Measurements from ENCODE around the gene ITGA1. TPM values are rescaled to one million over a fixed set of nuclear protein-coding genes. Genes with fewer than 3 reads are reported as not detected.
"Not testable (repeated sequence)": the region's sequence is repeated elsewhere in the genome, so short reads cannot be mapped to it uniquely, and the experiment has no call there.

ITGA1 gene
- 10 to 100 TPM; 29.3 to 34.9 TPM for total RNA-seq
- long read RNA-seq, full-length matches to known transcripts, result 8 of 14 reads
- long read RNA-seq, partial matches to known transcripts, result 5 of 14 reads
- long read RNA-seq, other reads (novel, unspliced or antisense), result 1 of 14 reads

DNA sequence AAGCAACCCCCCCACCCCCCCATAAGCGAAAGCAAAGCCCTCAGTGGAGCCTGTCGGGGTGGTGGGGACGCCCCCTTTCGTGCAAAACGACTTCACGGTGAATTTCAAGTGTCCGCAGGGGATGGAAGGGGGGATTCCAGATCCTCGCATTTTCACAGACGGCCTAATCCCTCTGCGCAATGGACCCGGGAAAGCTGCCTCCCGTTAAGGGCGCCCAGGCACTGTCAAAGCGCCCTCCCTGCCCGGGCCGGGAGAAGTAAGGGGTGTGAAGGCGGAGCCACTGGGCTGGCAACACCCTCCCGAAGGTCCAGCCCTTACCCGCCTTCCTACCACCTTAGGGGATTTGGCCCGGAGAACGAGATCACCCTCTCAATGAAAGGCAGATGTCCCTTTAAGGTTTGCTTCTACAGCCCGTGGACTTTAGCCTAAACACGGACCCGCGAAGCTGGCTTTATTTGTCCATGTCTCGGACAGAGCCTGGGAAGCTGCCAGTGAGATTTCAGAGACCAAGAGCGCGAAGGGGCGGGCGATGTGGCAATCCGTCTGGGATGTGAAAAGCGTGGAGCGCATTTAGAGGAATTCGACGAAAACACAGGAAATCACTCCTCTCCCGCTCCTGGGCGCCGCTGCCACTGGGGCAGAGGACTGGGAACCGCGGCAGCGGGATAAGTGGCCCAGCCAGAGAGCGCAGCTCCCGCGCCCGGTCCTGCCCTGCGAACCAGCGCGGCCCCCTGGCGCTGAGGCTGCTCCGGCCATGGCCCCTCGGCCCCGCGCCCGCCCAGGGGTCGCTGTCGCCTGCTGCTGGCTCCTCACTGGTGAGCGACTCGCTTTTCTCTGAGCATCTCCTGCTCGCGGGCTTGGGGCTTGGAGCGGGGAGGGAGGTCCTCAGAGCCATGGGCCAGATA, at the start of gene ITGA1, which contains the start of gene PELO:
TSS of gene ITGA1 (plus strand) at position 317 of the 905 bp plus-strand sequence. CDS start at position 755, 438 bp downstream.
TSS of gene PELO (plus strand) at position 317 of the 905 bp plus-strand sequence. CDS start 12,479 bp downstream, outside the sequence.
- DNase-seq, result peak; percentile 86
- intact Hi-C loops (cut with DNase I), result loop anchor here (5.0 kb wide), 2 partner anchors 96 to 129 kb away; no protein-coding TSS in a partner anchor
- ATAC-seq, result peak; percentile 89 to 97

DNA sequence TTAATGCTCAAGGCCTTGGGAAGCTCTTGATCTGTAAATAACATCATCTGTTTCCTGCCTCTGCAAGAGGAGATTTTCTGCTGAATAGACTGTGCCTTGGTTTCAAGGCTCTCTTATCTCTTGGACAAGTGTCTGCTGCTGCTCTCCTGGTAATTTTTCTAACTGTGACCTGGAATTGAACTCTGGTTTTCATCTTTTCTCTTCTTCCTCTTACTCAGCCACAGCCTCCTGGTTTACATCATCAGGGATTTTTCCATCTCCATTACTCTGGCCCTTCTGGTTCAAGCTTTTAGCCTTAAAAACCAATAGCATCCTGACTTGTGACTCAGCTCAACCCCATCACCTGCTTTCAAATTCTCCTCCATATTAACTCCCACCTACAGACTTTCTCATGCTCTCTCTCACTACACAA, 49.6 kb upstream of the ITGA1 start:
- intact Hi-C loops (cut with DNase I), result no loop called here
- no peak for ATAC-seq
- DNase-seq, result no peak

- DNase-seq (no peak), ATAC-seq (no peak)
- intact Hi-C loops (cut with DNase I), result no loop called here
Observed at GRCh38 chr5:52740007-52740406, 47.7 kb upstream of the ITGA1 start.

- intact Hi-C loops (cut with DNase I), result no loop called here
- ATAC-seq, result peak in 1 of 2 donors; percentile 56
- no peak for DNase-seq
Observed at GRCh38 chr5:52743012-52743411, 44.7 kb upstream of the ITGA1 start.

DNA sequence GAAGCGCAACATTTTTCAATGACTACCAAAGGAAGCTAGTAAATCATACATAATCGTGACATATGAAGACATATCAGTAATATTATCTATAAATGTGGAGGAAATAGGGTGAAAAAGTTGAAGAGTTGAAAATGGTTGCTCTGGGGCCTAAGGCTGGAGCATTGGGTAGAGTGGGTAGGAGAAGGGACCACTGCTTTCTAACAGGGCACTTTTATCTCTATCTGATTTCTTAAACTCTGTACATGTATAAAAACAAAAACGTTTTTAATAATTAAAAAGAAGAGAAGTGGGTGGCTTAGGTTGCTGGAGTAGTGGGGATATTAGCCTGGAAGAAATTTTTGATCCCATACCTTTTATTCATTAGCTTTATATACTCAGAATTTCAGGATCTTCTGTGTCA, 44.2 kb upstream of the ITGA1 start:
- no peak for ATAC-seq
- DNase-seq, result no peak
- intact Hi-C loops (cut with DNase I), result no loop called here

DNA sequence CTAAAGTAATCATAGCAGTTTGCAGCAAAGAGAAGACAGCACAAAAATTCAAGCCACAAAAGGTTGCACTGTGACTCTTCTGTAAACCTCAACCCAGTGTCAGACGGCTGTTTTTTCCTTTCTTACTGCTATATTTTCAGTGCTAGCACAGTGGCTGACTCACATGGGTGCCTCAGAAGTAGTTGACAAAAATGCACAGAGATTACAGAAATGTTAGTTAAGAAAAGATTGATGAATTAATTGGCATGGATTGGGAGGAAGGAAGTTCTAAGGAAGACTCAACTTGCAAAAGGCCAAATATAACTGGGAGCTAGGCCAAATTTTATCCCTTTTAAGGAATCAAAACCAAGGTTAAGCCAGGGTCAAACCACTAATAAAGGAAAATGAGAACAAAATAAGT, 43.7 kb upstream of the ITGA1 start:
- intact Hi-C loops (cut with DNase I), result no loop called here
- no peak for DNase-seq

DNA sequence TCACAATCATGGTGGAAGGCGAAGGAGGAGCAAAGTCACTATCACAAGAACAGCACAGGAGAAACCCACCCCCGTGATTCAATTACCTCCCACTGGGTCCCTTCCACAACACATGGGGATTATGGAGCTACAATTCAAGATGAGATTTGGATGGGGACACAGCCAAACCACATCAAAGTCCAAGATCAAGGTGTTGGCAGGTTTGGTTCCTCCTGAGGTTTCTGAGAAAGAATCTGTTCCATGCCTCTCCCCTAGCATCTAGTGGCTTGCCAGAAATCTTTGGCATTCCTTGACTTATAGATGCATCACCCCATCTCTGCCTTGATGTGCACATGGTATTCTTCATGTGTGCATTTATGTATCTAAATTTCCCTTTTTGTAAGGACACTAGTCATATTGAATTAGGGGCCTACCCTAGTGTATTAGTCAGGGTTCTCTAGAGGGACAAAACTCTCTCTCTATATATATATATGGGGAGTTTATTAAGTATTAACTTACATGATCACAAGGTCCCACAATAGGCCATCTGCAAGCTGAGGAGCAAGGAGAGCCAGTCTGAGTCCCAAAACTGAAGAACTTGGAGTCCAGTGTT, 42.8 kb upstream of the ITGA1 start:
- ATAC-seq; DNase-seq; intact Hi-C loops (cut with DNase I): not testable (repeated sequence)

More for the DNA sequence above, 43.7 kb upstream of the ITGA1 start:
- peak; percentile 46 to 61 for ATAC-seq

GRCh38 chr5:52746539-52746938, 41.2 kb upstream of the ITGA1 start:
- ATAC-seq (no peak), DNase-seq (no peak)
- intact Hi-C loops (cut with DNase I), result no loop called here

GRCh38 chr5:52748590-52748989, 39.1 kb upstream of the ITGA1 start:
- DNase-seq (no peak), ATAC-seq (no peak)
- intact Hi-C loops (cut with DNase I), result no loop called here

- intact Hi-C loops (cut with DNase I), result no loop called here
- no peak for ATAC-seq
- DNase-seq, result no peak
Observed at GRCh38 chr5:52749666-52750065, 38.0 kb upstream of the ITGA1 start.

- intact Hi-C loops (cut with DNase I), result no loop called here
- DNase-seq, result no peak
- no peak for ATAC-seq
Observed at GRCh38 chr5:52751137-52751536, 36.6 kb upstream of the ITGA1 start.

DNA sequence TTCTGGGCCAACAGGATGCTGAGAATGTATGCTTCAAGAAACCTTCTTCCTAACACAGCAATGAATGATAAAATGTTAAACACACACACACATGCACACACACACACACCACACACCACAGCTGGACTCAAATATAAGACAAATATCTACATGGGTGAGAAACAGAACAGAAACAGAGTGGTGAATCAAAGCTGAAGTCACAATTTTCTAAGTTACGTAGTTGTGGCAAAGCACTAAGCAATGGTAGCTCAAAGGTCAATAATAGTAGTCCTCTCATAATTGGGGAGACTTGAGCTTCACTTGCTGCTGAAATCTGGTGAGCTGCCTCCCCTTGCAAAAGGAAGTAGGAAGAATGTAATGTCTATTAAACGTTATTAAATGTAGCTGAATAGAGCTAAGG, 33.7 kb upstream of the ITGA1 start:
- no peak for ATAC-seq
- DNase-seq, result no peak
- intact Hi-C loops (cut with DNase I), result no loop called here

- DNase-seq, result no peak
- intact Hi-C loops (cut with DNase I), result no loop called here
- ATAC-seq, result no peak
Observed at GRCh38 chr5:52757527-52757926, 30.2 kb upstream of the ITGA1 start.

DNA sequence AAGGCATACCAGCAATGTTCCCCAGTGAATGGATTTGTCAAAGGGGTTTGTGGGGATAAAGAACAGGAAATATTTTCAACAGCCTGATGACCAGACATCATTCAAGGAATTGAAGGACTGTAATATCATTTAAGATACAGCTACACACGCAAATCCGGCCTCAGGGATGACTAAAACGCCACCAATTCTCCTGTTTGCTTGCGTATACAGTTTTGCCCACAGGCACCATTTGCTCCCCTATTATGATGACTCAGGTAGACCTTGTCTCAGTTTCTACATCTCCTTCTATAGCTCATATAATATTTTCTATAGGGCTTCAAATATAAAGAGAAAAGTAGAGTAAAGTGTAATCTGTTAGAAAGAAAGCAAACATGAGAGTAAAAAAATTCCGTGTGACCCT, 29.7 kb upstream of the ITGA1 start:
- no peak for DNase-seq

DNA sequence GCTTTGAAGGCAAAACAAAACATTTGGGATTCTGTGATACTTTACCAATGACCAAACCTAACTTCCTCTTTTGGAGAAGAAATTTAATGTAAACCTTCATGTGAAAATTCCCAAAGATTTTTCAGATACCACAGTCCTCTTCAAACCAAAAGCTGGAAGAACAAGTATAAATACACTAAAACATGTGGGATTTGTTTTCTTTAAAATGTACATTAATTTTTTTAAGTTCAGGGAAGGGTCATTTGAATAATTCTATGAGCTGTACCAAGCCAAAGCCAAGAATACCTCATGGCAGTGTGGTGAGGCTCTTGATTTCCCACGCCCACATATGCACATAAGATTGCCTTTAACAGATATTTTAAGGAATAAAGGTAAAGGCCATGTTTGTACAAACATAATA, 28.4 kb upstream of the ITGA1 start:
- intact Hi-C loops (cut with DNase I), result no loop called here
- ATAC-seq (no peak), DNase-seq (no peak)

More for the DNA sequence above, 29.7 kb upstream of the ITGA1 start:
- ATAC-seq, result no peak
- intact Hi-C loops (cut with DNase I), result no loop called here

GRCh38 chr5:52760695-52761366, 26.9 kb upstream of the ITGA1 start:
- no peak for ATAC-seq
- no peak for DNase-seq
- intact Hi-C loops (cut with DNase I), result no loop called here

DNA sequence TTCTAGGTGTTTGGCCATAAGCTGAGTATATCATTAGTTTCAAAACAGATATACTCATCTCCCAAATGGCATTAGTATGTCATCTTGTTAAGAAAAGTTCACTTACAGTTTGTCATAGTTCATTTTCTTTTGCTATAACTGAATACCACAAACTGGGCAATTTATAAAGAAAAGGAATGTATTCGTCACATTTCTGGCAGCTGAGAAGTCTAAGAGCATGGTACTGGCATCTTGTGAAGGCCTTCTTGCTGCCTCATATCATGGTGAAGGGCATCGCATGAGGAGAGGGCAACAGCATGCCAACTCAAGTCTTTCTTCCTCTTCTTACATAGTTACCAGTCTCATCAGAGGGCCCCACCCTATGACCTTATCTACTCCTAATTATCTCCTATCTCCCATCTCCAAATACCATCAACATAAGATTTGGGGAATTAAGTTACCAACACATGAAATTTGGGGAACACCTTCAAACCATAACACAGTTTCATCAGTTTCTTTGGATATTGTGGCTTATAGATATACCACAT, 20.4 kb upstream of the ITGA1 start:
- intact Hi-C loops (cut with DNase I), result no loop called here
- ATAC-seq (no peak), DNase-seq (no peak)

DNA sequence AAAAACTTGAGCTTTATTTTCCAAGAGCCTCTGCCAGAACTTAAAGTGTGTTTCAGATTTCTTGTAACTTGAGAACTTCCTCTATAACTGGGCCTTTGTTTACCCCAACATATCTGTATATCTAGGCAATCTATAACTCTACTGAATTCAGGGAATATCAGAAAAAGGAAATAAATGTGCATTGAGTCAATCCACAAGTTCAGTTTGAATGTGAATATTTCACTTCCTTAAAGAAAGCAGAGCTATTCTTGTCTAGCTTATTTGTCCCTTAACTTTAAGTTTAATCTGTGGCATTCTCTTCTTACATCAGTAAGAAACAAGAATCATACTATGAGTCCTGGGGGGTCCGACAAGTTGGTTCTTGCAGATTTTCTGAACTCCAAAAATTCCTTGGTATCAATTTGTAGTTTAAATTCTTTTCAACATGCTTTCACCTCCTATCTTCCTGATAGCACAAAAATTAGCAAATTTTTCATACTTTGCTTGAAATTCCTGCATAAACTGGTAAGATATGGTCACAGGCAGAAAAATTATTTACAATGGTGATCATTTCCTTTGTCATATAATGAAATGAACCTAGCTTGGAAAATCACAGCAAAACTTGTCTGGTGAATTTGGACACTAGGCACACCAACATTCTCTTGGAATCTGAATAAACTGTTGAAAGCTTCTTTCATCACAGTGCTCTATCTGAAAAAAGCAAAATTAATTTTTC, 19.8 kb upstream of the ITGA1 start:
- intact Hi-C loops (cut with DNase I), result no loop called here
- no peak for DNase-seq
- no peak for ATAC-seq

DNA sequence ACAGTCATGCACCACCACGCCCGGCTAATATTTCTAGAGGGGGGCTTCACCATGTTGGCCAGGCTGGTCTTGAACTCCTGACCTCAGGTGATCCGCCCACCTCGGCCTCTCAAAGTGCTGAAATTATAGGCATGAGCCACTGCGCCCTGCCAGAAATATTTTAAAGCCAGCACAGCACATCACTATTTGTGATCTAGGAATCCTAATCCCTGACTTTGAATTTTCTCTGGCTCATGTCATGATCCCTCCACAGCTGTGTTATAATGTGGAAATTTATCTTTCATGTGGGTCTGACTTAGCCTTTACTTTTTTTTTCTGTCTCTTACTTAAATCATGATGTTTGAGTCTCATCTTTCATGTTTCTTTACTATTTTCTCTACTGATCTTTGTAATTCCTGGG, 18.7 kb upstream of the ITGA1 start:
- ATAC-seq, result no peak
- DNase-seq, result no peak
- intact Hi-C loops (cut with DNase I), result no loop called here
